ENCODE data around the gene MMP24OS.
A peak's percentile ranks its signal among the peaks of the same experiment; 100 is the strongest.
"Not testable (repeated sequence)": the region's sequence is repeated elsewhere in the genome, so short reads cannot be mapped to it uniquely, and the experiment has no call there.

Gene MMP24OS

GRCh38 chr20:35269055-35269781, 8.7 kb downstream of the MMP24OS start:
- H3K36me3 ChIP-seq = peaks cover 5 to 85% (median 41%) of the 10 kb centered on the region in 11 experiments; a peak in 20 of 22 replicates
- H3K9me3 ChIP-seq (replicated peaks in 1 of 11) = no peaks in the 10 kb centered on the region
- no peak overlapping the region for H3K27ac ChIP-seq
- H3K4me1 ChIP-seq = peaks cover 0 to 11% (median 3%) of the 10 kb centered on the region in 10 experiments; a peak in 4 of 20 replicates
- no peak for TF ChIP-seq Cebpa-rat (IDR thresholded peaks at IDR 0.05)
- H4K20me1 ChIP-seq = peaks cover 0 to 56% (median 11%) of the 10 kb centered on the region in 11 experiments; a peak in 9 of 22 replicates
- no peaks in the 10 kb centered on the region for H3K27me3 ChIP-seq
- no peak overlapping the region for H3K4me3 ChIP-seq
- 0 out of 22 replicates have a peak overlapping the region, but pooled peaks of 2 of the 11 experiments have one; percentile 22 to 31 for H3K9ac ChIP-seq
- no peak overlapping the region for H3K4me2 ChIP-seq

GRCh38 chr20:35267092-35267491, 10.8 kb downstream of the MMP24OS start:
- H3K4me3 ChIP-seq = no peak overlapping the region
- no peak for TF ChIP-seq Cebpa-rat (IDR thresholded peaks at IDR 0.05)
- H3K9ac ChIP-seq = no peak overlapping the region
- H3K36me3 ChIP-seq = peaks cover 5 to 84% (median 38%) of the 10 kb centered on the region in 11 experiments; a peak in 18 of 22 replicates
- H3K9me3 ChIP-seq (replicated peaks in 1 of 11) = no peaks in the 10 kb centered on the region
- H3K4me1 ChIP-seq = peaks cover 0 to 9% (median 3%) of the 10 kb centered on the region in 10 experiments; a peak in 4 of 20 replicates
- H3K27me3 ChIP-seq = no peaks in the 10 kb centered on the region
- no peak overlapping the region for H3K4me2 ChIP-seq
- no peak overlapping the region for H3K27ac ChIP-seq
- H4K20me1 ChIP-seq = peaks cover 0 to 40% (median 6%) of the 10 kb centered on the region in 11 experiments; a peak in 7 of 22 replicates

GRCh38 chr20:35264755-35265154, 13.2 kb downstream of the MMP24OS start:
- no peak for TF ChIP-seq Cebpa-rat (IDR thresholded peaks at IDR 0.05)
- H3K27me3 ChIP-seq = no peaks in the 10 kb centered on the region
- H3K4me1 ChIP-seq = no peaks in the 10 kb centered on the region
- no peak overlapping the region for H3K4me3 ChIP-seq
- H3K9me3 ChIP-seq (replicated peaks in 1 of 11) = no peaks in the 10 kb centered on the region
- peaks cover 0 to 79% (median 28%) of the 10 kb centered on the region in 11 experiments; a peak in 18 of 22 replicates for H3K36me3 ChIP-seq
- no peak overlapping the region for H3K4me2 ChIP-seq
- H3K27ac ChIP-seq = no peak overlapping the region
- H4K20me1 ChIP-seq = peaks cover 0 to 45% (median 0%) of the 10 kb centered on the region in 11 experiments; a peak in 6 of 22 replicates
- H3K9ac ChIP-seq = no peak overlapping the region

GRCh38 chr20:35263532-35264341, 14.2 kb downstream of the MMP24OS start:
- Histone ChIP-seq H3K27ac (no peak overlapping the region; a peak in 1 of 22 replicates), H3K4me3 (no peak overlapping the region), H3K9ac (no peak overlapping the region), H3K4me1 (no peaks in the 10 kb centered on the region), H3K9me3 (replicated peaks in 1 of 11) (no peaks in the 10 kb centered on the region), H3K36me3 (peaks cover 0 to 80% (median 28%) of the 10 kb centered on the region in 11 experiments; a peak in 18 of 22 replicates), H3K4me2 (no peak overlapping the region), H3K27me3 (no peaks in the 10 kb centered on the region), H4K20me1 (peaks cover 0 to 51% (median 0%) of the 10 kb centered on the region in 11 experiments; a peak in 6 of 22 replicates)
- TF ChIP-seq Cebpa-rat (IDR thresholded peaks at IDR 0.05) = no peak

- H3K36me3 ChIP-seq = peaks cover 0 to 79% (median 23%) of the 10 kb centered on the region in 11 experiments; a peak in 18 of 22 replicates
- not testable (repeated sequence) for H3K27ac ChIP-seq; H3K9ac ChIP-seq; H3K27me3 ChIP-seq; H3K9me3 ChIP-seq (replicated peaks in 1 of 11); H3K4me1 ChIP-seq; H3K4me2 ChIP-seq; H3K4me3 ChIP-seq
- H4K20me1 ChIP-seq = peaks cover 0 to 47% (median 0%) of the 10 kb centered on the region in 11 experiments; a peak in 6 of 22 replicates
Measured at GRCh38 chr20:35262731-35263531, 15.0 kb downstream of the MMP24OS start.

- H3K9me3 ChIP-seq (replicated peaks in 1 of 11); H3K4me3 ChIP-seq; H3K4me1 ChIP-seq; H3K27ac ChIP-seq; H3K9ac ChIP-seq; H3K27me3 ChIP-seq; H3K4me2 ChIP-seq: not testable (repeated sequence)
- Histone ChIP-seq H4K20me1 (peaks cover 0 to 42% (median 3%) of the 10 kb centered on the region in 11 experiments; a peak in 6 of 22 replicates), H3K36me3 (peaks cover 0 to 78% (median 17%) of the 10 kb centered on the region in 11 experiments; a peak in 18 of 22 replicates)
Measured at GRCh38 chr20:35262321-35262720, 15.6 kb downstream of the MMP24OS start.

- Histone ChIP-seq H4K20me1 (peaks cover 0 to 32% (median 0%) of the 10 kb centered on the region in 11 experiments; a peak in 5 of 22 replicates), H3K9ac (no peak overlapping the region), H3K4me1 (no peaks in the 10 kb centered on the region), H3K4me2 (no peak overlapping the region), H3K9me3 (replicated peaks in 1 of 11) (no peaks in the 10 kb centered on the region), H3K27me3 (no peaks in the 10 kb centered on the region), H3K27ac (no peak overlapping the region), H3K4me3 (no peak overlapping the region), H3K36me3 (peaks cover 0 to 68% (median 9%) of the 10 kb centered on the region in 11 experiments; a peak in 12 of 22 replicates)
- no peak for TF ChIP-seq Cebpa-rat (IDR thresholded peaks at IDR 0.05)
Measured at GRCh38 chr20:35260426-35260825, 17.5 kb downstream of the MMP24OS start.

GRCh38 chr20:35257175-35257909, 20.6 kb downstream of the MMP24OS start:
- no peak for TF ChIP-seq Cebpa-rat (IDR thresholded peaks at IDR 0.05)
- Histone ChIP-seq H4K20me1 (peaks cover 0 to 20% (median 0%) of the 10 kb centered on the region in 11 experiments; a peak in 4 of 22 replicates), H3K9ac (no peak overlapping the region), H3K9me3 (replicated peaks in 1 of 11) (no peaks in the 10 kb centered on the region), H3K27ac (no peak overlapping the region), H3K36me3 (peaks cover 0 to 56% (median 4%) of the 10 kb centered on the region in 11 experiments; a peak in 10 of 22 replicates), H3K27me3 (no peaks in the 10 kb centered on the region), H3K4me1 (peaks cover 0 to 12% (median 10%) of the 10 kb centered on the region in 10 experiments; a peak in 16 of 20 replicates), H3K4me2 (no peak overlapping the region), H3K4me3 (no peak overlapping the region)
